Measurements from ENCODE around the gene TRPC1.
"Not testable (repeated sequence)": the region's sequence is repeated elsewhere in the genome, so short reads cannot be mapped to it uniquely, and the experiment has no call there.

Gene TRPC1

DNA sequence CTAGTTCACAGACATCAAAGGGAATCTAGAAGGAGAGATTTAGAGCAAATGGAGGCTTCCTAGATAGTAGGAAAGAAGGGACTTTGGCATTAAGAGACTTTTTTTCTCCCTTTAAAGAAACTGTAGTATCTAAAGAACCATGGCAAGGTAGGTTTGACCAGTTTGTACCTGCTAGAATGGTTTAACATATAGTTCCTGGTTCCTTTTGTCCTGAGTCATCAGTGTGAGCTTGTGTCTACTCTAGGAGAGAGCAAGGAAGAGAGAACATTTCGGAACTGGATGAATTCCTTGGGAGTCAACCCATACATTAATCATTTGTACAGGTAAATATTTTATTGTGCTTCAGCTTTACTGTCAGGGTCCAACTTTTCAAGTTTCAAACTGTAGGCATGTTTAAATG lies 29.6 kb upstream of the TRPC1 start:
- CTCF ChIA-PET, result interaction anchor here (1.0 to 1.4 kb wide), 3 partner anchors 29 to 134 kb away, joined by 3 read pairs; partner anchors contain the start of gene TRPC1
- TF ChIP-seq, protein P1, sequence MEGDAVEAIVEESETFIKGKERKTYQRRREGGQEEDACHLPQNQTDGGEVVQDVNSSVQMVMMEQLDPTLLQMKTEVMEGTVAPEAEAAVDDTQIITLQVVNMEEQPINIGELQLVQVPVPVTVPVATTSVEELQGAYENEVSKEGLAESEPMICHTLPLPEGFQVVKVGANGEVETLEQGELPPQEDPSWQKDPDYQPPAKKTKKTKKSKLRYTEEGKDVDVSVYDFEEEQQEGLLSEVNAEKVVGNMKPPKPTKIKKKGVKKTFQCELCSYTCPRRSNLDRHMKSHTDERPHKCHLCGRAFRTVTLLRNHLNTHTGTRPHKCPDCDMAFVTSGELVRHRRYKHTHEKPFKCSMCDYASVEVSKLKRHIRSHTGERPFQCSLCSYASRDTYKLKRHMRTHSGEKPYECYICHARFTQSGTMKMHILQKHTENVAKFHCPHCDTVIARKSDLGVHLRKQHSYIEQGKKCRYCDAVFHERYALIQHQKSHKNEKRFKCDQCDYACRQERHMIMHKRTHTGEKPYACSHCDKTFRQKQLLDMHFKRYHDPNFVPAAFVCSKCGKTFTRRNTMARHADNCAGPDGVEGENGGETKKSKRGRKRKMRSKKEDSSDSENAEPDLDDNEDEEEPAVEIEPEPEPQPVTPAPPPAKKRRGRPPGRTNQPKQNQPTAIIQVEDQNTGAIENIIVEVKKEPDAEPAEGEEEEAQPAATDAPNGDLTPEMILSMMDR (IDR thresholded peaks at IDR 0.05; ENCODE audit: control extremely low read depth, extremely low read depth, low read depth, missing control alignments), result no peak

DNA sequence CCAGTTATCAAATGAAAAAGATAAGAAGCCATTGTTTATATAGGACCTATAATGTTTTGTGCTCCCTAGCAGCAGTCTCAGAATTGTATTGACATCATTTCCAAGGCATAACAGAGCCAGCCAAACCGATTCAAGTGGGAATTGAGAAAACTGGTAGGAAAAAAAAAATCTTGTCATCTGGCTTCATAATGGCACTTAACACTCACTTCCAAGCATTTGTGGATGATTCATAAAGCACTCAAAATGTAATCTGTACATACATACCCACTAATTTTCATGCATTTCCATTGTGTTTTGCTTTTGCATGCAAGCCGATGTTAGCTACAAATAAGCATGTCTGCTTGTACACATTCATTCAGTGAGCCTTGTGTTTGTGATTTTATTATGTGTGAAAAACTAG lies 18.6 kb upstream of the TRPC1 start:
- TF ChIP-seq, protein P1 (IDR thresholded peaks at IDR 0.05; ENCODE audit: control extremely low read depth, extremely low read depth, low read depth, missing control alignments), result no peak
- DNase-seq (ENCODE audit: extremely low spot score), result no peak
- ChIA-PET POLR2A (no interaction called here), CTCF (no interaction called here)

More for the DNA sequence above, 29.6 kb upstream of the TRPC1 start:
- POLR2A ChIA-PET, result no interaction called here
- DNase-seq (ENCODE audit: extremely low spot score), result no peak

DNA sequence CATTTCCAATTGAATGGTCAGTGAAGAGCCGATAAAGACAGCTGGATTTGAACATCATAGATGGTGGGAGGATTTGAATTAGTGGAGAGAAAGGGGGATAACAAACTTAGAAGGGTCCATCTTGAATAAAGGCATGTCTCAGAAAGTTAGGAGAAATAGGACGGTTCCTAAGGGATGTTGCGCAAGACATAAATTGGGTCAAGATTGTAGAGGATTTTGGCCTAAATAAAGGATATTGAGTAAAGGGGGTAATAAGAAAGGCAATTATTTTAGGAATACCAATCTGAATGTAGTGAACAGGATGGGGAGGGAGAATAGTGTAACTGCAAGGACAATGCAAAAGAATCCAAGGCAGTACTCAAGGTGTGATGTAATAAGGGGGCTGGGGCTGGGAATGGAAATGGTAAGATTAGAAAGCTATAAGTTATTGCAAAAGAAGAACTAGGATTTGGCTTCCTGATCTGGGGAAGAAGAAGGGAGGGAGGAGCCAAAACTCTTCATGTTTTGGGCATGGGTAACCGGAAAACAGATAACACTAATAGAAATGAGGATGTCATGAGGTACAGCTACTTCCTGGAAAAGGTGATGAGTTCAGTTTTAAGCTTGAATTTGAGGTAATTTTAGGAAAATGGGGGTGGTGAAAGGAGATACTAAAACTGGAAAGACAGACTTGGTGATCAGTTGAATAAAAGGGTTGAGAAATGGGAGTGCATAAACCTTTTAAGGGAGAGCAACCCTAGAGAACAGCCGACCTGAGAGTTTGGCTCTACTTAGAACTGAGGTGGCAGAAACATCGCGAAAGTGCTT lies 17.3 kb upstream of the TRPC1 start:
- CTCF ChIA-PET, result interaction anchor here (1.0 kb wide), 1 partner anchor 10 kb away, joined by 4 read pairs; no protein-coding TSS in a partner anchor
- POLR2A ChIA-PET, result no interaction called here

DNA sequence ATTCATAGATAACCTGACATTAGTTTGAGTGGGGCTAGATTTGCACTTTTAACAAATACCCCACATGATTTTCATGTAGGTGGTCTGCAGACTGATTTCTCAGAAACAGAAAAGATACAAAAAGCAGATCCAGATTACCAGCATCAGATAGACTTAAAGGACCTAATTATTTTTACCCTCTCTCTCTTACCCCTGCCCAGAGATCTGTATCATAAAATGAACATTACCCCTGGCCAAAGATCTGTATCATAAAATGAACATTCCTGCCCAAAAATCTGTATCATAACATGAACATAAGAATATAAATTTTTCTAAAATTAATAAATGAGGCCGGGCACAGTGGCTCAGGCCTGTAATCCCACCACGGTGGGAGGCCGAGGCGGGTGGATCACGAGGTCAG lies 14.6 kb upstream of the TRPC1 start:
- TF ChIP-seq, protein P1 (IDR thresholded peaks at IDR 0.05; ENCODE audit: control extremely low read depth, extremely low read depth, low read depth, missing control alignments), result no peak
- POLR2A ChIA-PET, result no interaction called here
- CTCF ChIA-PET, result interaction anchor here (1.0 to 1.8 kb wide), 3 partner anchors 8 to 14 kb away, joined by 3 to 7 read pairs (median 3); partner anchors contain the start of gene TRPC1

More for the DNA sequence above, 17.3 kb upstream of the TRPC1 start:
- DNase-seq (ENCODE audit: extremely low spot score), result no peak
- TF ChIP-seq, protein P1 (IDR thresholded peaks at IDR 0.05; ENCODE audit: control extremely low read depth, extremely low read depth, low read depth, missing control alignments), result no peak

DNA sequence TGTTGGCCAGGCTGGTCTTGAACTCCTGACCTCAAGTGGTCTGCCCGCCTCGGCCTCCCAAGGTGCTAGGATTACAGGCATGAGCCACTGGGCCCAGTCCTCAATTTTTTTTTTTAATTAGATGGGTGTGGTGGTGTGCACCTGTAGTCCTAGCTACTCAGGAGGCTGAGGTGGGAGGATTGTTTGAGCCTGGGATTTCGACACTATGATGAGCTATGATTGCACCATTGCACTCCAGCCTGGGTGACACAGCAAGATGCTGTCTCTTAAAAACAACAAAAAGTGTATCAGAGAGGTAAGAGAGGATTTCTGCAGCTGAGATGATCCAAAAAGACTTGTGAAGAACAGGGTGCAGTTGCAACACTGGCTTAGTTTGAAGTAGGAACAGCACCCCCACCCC lies 9.0 kb upstream of the TRPC1 start:
- ChIA-PET CTCF (interaction anchor here (0.8 kb wide), 1 partner anchor 8 kb away, joined by 4 read pairs; the partner anchor contains the start of gene TRPC1), POLR2A (interaction anchor here (0.8 kb wide), 1 partner anchor 11 kb away, joined by 3 read pairs; no protein-coding TSS in a partner anchor)
- not testable (repeated sequence) for DNase-seq (ENCODE audit: extremely low spot score)

More for the DNA sequence above, 14.6 kb upstream of the TRPC1 start:
- no peak for DNase-seq (ENCODE audit: extremely low spot score)

DNA sequence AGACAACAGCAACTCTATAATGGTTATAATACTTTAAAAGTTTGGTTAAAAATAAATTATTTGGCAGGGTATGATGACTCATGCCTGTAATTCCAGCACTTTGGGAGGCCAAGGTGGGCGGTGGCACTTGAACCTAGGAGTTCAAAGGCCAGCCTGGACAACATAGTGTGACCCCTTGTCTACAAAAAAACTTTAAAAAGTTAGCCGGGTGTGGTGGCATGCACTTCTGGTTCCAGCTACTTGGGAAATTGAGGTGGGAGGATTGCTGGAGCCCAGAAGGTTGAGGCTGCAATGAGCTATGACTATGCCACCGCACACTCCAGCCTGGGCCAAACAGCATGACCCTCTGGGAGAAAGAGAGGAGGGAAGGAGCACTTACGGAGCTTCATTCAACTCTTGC lies 7.7 kb upstream of the TRPC1 start:
- DNase-seq (ENCODE audit: extremely low spot score), result no peak
- ChIA-PET CTCF (no interaction called here), POLR2A (no interaction called here)
- TF ChIP-seq, protein P1 (IDR thresholded peaks at IDR 0.05; ENCODE audit: control extremely low read depth, extremely low read depth, low read depth, missing control alignments), result no peak

DNA sequence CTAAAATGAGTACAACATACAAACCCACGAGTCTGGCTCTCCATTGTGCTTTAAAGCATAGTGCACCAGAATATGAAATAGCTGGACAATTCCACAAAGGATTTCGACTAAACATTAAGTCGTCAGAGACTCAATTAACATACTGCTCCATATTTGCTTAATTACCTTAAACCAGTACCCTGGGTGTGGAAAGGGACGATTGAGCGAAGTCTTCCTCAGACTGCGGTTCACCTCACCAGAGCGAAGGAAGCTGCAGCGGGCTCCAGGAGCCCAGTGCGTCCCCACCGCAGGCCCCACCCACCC lies 218 bp upstream of the TRPC1 start:
- DNase-seq (ENCODE audit: extremely low spot score), result no peak
- CTCF ChIA-PET, result interaction anchor here (1.0 to 1.4 kb wide), 3 partner anchors 9 to 29 kb away, joined by 3 to 4 read pairs (median 3); no protein-coding TSS in a partner anchor
- POLR2A ChIA-PET, result no interaction called here
- TF ChIP-seq, protein P1 (IDR thresholded peaks at IDR 0.05; ENCODE audit: control extremely low read depth, extremely low read depth, low read depth, missing control alignments), result no peak
